GM21360 (cell line): ENCODE data around the gene NR2C2AP.

ENCODE experiments used
- ATAC-seq: cut with Tn5 transposase; IDR thresholded peaks from one replicate; pipeline ENCODE4 v1.9.1; 2021; ENCODE audit warnings: mild to moderate bottlenecking, moderate library complexity; ENCODE audit not compliant: unreplicated experiment

NR2C2AP gene

DNA sequence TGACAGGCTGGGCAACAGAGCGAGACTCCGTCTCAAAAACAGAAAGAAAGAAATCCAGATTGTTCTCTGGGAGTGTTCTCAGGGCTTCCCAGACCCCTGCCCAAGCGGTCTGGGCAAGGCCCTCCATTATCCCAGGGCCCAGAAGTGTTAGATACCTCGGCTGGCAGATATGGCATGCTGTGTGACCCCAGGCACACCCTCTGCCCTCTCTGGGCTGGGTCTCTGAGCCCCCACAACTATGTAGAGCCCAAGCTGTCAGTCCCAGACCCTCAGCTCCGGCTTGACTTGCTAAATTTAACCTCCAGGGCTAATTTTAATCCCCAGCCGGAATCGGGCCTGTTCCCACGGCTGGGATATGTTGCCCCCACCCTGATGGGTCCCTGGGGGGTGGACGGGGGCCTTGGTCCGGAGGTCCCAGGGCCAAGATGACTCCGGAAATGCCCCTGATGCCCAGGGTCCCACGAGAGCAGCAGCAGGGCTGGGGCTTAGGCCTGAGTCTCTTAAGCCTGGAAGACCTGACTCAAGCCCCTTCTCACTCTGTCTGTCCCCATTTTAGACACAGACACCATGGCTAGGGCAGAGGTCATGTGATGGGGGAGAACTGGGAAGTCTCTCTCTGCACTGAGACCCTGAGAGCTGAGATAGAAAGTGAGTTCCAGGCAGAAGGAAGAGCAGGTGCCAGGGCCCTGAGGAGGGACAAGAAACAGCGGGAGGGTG lies 50.4 kb downstream of the NR2C2AP start:
- no peak for ATAC-seq

DNA sequence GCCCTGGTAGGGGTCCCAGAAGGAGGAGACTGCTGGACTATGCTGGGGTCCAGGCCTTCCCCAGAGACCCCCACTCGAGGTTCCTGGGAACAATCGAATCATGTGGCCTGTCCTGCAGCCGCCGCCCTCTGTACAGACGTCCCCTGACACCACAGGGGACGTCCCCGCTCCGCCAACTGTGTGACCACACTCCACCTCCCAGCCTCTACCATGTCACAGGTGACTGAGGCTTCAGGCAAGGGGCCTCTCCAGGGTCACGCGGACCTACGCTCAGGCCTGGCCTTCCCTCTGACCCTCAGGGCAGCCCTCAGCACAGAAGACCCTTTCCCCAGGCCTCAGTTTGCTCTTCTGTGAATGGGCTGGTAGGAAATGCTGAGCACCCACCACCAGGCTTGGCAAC lies 51.8 kb downstream of the NR2C2AP start:
- no peak for ATAC-seq
